H1 (cell line): ENCODE measurements around the gene RNF6.

Source experiments
- ASH2L ChIP-seq: fragments of 200-600, 300-600 bp; sonication (generic); IDR thresholded peaks from one replicate; pipeline ENCODE4 v1.7.1; 2017; ENCODE audit warnings: low read length
- CTBP2 ChIP-seq: IDR thresholded peaks from 2 replicates; pipeline ENCODE4 v1.7.0; 2011; ENCODE audit warnings: borderline replicate concordance, mild to moderate bottlenecking, moderate library complexity, mixed read lengths, low read length; ENCODE audit not compliant: insufficient read depth, insufficient read length
- GTF2F1 ChIP-seq: IDR thresholded peaks from 2 replicates; pipeline ENCODE4 v1.6.1; 2012; ENCODE audit warnings: low read depth, low read length, improper control_type of control experiment, borderline replicate concordance
- MAFK ChIP-seq: IDR thresholded peaks from 2 replicates; pipeline ENCODE4 v1.6.1; 2012; ENCODE audit warnings: low read depth, mild to moderate bottlenecking, improper control_type of control experiment, low read length
- TF ChIP-seq, protein P1 (sequence below), 3 experiments: IDR thresholded peaks; 1 replicate in 2 of 3; 2 replicates in 1 of 3; pipeline versions ENCODE4 v1.5.1 to v1.6.1; 2011; ENCODE audit warnings: low read length in 3 of 3, mild to moderate bottlenecking in 3 of 3, inconsistent platforms in 2 of 3, low read depth in 1 of 3, moderate library complexity in 1 of 3; ENCODE audit not compliant: insufficient read depth in 1 of 3; ENCODE audit errors: control extremely low read depth in 1 of 3
- TF ChIP-seq, protein P2 (sequence below): IDR thresholded peaks from 2 replicates; pipeline ENCODE4 v1.6.1; 2011; ENCODE audit warnings: low read length, improper control_type of control experiment

DNA sequence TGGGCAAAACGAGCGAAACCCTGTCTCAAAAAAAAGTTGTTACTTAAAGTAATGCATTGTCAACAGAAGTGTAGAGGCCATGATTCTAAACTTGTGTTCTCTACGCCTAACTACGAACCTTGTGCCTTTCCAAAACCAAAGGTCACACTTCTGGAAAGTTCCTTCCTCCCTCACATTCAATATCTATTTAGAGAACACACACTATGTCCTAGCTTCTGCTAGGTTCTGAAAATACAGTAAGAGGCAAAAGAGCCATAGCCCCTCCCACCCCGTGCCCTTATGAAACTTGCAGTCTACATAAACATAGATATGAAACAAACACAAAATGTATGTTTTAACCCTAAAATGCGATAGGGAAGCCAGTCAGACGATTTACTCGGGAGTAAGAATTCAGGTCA, 36.4 kb downstream of the RNF6 start:
- TF ChIP-seq, protein P1, sequence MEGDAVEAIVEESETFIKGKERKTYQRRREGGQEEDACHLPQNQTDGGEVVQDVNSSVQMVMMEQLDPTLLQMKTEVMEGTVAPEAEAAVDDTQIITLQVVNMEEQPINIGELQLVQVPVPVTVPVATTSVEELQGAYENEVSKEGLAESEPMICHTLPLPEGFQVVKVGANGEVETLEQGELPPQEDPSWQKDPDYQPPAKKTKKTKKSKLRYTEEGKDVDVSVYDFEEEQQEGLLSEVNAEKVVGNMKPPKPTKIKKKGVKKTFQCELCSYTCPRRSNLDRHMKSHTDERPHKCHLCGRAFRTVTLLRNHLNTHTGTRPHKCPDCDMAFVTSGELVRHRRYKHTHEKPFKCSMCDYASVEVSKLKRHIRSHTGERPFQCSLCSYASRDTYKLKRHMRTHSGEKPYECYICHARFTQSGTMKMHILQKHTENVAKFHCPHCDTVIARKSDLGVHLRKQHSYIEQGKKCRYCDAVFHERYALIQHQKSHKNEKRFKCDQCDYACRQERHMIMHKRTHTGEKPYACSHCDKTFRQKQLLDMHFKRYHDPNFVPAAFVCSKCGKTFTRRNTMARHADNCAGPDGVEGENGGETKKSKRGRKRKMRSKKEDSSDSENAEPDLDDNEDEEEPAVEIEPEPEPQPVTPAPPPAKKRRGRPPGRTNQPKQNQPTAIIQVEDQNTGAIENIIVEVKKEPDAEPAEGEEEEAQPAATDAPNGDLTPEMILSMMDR (IDR thresholded peaks at IDR 0.05; ENCODE audit: control extremely low read depth in 1 of 3, insufficient read depth in 1 of 3, low read depth in 1 of 3, low read length in 3 of 3) = no peak
- no peak for TF ChIP-seq ASH2L
- TF ChIP-seq MAFK = no peak
- TF ChIP-seq, protein P2, sequence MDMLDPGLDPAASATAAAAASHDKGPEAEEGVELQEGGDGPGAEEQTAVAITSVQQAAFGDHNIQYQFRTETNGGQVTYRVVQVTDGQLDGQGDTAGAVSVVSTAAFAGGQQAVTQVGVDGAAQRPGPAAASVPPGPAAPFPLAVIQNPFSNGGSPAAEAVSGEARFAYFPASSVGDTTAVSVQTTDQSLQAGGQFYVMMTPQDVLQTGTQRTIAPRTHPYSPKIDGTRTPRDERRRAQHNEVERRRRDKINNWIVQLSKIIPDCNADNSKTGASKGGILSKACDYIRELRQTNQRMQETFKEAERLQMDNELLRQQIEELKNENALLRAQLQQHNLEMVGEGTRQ = no peak
- no peak for TF ChIP-seq GTF2F1
- TF ChIP-seq CTBP2 = no peak
